HG03139 (cell line): ENCODE results near the gene C6orf58.
"Not testable (repeated sequence)": the region's sequence is repeated elsewhere in the genome, so short reads cannot be mapped to it uniquely, and the experiment has no call there.

Experiments
- ATAC-seq: cut with Tn5 transposase; IDR thresholded peaks from one replicate; pipeline ENCODE4 v1.9.1; 2021; ENCODE audit not compliant: unreplicated experiment

C6orf58 gene

DNA sequence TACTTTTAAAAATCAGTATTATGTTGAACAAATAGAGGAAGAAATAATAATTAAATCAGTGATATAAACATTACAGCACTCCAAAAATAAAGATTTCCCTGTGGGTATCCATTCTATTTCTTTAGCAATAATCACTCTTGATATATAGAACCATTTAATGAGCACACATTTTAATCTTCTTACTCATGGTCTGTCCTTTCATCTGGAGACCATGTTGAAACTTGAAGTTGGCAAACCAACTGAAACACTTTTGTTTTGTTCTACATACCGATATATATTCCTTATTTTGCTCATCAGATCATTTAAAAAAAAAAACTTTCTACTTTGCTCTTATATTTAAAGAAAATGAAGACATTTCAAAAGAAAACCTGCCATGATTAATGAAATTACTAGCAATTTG, 13.4 kb downstream of the C6orf58 start:
- no peak for ATAC-seq

DNA sequence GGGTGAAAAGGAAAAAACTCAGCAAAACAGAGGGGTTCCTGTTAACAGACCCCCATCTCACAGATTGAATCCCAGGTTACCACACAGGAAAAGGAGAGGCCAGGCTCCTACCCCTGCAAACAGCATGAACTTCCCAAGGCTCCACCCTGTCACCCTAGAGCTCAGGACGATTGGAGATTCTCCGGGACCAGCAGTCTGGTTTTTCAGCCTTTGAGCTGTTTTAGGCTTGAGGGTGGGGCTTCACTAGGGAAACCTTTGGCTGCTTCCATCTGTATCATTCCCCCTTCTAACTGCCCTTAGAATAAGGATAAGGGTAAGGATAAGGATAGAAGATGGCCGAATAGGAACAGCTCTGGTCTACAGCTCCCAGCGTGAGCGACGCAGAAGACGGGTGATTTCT, 16.0 kb downstream of the C6orf58 start:
- ATAC-seq = no peak

DNA sequence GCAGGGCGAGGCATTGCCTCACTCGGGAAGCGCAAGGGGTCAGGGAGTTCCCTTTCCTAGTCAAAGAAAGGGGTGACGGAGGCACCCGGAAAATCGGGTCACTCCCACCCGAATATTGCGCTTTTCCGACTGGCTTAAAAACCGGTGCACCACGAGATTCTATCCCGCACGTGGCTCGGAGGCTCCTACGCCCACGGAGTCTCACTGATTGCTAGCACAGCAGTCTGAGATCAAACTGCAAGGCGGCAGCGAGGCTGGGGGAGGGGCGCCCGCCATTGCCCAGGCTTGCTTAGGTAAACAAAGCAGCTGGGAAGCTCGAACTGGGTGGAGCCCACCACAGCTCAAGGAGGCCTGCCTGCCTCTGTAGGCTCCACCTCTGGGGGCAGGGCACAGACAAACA, 16.5 kb downstream of the C6orf58 start:
- not testable (repeated sequence) for ATAC-seq

DNA sequence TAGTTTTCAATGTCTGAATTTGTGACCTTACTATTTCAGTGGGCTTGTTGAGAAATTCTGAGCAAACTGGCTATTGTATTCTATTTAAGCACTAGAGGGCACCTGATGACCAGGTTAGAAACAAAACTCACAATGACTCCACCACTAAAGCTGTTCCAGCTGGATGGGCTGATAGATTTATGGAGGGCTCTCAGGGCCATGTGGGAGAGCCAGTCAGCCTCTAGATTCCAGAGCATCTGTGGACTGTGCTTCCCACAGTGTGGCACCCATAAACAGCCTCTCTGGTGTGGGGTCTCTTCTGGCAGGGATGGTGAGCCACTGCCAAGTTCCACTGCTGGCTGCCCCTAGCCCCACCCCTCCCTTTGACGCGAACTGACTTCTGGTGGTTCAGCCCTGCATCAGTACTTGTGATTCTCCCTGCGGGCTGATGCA, 29.2 kb downstream of the C6orf58 start:
- no peak for ATAC-seq

DNA sequence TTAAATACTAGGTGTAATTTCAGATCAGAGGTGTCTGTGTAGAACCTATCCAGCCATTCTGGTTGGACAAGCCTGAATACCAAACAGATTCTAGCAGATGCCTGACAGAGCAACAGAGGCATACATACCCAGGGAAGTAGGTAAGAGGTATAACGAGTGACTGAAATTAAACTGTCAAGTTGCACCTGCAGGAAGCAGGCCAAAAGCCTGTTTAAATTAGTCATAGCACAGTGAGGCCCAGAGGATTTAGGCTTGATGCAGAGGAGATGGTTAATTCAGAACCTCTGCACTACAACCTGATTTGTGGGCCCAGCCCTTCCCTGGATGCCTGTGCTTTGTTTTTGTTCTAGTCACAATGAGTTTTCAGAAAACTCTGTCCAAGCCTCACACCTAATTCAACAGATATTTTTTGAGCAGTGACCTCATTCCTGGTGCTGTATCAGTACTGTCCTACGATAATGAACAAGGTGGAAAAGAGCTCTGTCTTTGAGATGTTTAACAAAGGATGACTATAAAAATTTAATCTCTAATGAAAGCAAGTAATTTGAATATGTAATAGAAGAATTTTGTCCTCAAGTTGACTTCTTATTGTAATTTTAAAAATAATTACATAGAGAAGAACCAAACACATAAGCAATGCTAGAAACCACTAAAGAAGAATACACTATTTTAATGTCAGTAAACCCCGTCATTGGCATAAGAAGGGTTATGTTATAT, 31.7 kb downstream of the C6orf58 start:
- no peak for ATAC-seq

DNA sequence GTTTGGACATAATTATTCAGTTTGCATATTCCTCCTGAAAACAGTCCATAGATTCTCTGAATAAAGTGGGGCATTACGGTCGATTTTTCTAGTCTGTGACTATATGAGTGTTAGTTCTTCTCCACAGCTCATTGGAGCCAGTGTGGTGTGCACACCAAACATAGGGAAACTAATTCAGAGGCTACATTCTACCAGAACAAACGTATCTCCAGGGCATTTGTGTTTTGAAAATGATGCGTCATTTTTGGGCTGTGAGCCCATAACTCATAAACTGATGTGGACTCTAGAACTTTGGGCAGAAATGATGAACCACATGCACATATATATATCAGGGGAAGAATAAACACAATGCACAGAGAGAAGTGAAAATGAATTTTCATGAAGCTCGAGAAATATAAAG, 41.8 kb downstream of the C6orf58 start:
- no peak for ATAC-seq

DNA sequence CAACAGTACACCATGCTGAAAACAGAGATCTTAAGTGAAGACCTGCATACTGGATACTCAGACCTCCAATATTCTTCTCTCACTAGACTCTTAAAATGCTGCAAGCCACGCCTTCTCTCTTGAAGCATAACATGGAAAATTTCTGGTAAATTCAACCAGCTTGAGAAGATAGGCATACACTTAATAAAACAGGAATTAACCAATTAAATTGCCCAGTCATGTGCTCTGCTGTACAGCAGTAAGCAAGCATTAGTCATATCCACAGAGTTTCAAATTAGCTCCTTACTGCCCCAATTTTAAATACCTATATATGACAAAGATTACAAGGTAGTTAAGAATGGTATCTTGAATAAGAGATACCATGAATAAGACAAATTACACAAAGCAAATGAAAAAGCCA, 53.8 kb downstream of the C6orf58 start:
- no peak for ATAC-seq

DNA sequence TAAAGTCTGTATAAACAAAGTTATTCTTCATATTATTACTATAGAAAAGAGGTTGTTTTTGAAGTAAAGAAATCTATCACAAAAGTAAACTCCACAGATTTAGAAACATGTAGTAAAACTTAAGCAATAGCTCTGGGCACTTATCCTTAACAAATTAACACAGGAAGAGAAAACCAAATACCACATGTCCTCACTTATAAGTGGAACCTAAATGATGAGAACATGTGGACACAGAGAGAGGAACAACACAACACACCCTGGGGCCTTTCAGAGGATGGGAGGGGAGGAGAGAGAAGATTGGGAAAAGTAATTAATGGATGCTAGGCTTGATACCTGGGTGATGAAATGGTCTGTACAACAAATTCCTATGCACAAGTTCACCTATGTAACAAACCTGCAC, 57.2 kb downstream of the C6orf58 start:
- no peak for ATAC-seq

DNA sequence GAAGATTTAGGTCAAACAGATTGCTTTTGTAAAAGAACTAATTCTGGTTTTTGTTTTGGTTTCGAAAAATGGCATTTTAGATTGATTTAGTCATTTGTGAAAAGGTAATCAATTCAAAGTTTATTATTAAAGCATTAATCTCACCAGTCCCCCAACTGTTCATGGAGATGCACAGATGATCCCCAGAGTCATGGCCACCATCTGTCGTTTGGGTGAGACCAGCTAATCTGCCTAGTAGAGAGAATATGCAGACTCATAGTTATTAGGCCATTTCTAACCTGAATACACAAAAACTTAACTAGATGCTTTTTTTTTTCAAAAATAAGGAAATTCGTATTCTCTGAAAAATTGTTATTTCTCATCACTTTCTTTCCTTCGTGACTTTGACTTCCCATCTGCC, 58.1 kb downstream of the C6orf58 start:
- ATAC-seq = no peak

DNA sequence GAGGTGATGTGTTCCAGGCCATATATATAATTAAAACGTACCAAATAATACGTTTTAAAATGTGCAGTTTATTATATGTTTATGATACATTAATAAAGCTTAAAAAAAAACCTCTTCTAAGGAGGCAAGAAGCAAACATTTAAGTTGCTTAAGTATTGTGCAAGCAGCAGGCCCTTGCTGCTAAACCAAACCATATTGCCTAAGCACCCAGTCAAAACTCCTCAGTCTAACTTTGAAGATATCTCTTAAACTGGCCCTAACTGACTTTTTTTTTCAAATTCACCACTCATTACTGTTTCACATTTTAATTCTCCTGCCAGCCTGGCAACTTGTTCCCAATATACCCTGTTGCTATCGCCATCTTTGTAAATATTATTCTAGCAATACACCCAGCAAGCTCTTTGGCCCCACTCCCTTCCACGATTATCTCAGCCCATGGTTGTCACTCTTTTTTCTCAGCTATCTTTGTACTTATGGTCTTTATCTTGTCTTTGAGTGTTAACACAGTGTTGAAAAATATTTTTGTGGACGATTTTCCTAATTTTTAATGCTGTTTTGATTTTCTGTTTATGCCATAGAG, 60.9 kb downstream of the C6orf58 start:
- ATAC-seq = no peak
